ENCODE measurements around the gene S100A9.
"Not testable (repeated sequence)": the region's sequence is repeated elsewhere in the genome, so short reads cannot be mapped to it uniquely, and the experiment has no call there.

S100A9 gene

GRCh38 chr1:153344718-153345025 lies 13.0 kb upstream of the S100A9 start:
- no peak for DNase-seq (ENCODE audit: low read depth in 2 of 2, low spot score in 1 of 2)

DNA sequence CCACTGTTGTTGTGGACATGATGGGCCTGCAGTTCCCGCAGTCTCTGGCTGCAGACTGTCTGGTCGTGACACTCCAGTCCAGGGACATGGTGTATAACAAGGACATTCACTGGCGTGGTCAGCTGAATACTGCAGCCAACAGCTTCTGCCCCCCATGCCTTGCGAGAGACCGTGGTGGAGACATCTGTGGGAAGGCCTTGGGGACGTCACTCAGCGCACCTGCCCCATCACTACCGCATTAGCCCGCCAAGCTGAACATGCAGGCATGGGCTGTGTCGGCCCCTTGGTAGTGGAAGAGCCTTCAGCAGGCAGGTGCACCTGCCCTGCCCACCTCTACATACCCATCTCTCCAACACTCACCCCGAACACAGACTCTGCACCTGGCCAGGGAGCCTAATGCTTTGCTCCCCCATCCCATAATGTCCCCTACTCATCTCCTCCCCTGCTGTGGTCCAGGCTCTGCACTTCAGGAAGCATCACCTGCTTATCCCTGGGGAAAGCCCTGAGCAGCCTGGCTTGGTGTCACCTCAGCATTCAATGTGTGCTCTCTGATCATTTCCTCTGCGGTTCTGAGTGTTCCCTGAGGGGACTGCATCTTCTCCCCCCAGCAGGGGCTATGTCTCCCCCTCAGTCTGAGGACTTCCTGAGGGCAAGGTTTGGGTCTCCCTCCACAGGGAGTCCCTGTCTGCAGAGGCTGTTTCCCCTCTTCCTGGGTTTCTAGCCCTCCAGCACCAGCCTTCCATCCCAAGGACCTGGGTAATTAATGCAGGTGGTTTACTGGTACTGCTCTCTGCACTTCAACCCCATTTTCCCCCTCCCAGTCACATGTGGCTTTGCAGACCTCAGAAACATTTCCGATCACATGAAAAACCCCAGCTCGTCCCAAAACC lies 12.2 kb upstream of the S100A9 start:
- DNase-seq (ENCODE audit: low read depth in 2 of 2, low spot score in 1 of 2), result no peak

DNA sequence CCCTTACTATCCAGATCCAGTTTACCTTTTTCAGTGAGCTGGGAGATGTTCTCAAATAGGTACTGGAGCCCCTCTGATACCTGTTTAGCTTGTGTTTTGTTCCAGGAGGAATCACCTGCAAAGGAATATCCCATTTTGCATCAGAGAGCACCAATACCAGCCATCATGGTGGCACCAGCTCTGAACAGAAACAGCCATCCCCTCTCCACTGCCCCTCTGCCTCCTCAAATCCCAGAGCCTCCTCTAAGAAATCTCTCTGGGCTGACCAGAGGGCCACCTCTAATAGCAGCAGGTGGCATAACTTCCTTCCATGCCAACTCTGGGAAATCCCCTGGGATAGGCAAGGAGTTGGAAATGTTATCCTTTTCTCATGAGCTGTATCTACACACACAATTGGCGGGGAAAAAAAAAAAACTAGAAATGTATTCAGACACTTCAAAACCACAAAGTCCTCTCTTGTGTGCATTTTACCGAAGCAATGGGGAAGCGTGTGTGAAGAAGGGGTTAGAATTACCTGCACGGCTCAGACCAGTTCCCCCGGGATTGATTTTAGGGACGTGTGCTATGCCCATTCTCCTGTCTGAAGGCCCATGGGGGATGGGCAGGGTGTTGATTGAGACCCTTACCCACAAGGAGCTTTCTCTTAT lies 11.5 kb upstream of the S100A9 start:
- DNase-seq (ENCODE audit: low read depth in 2 of 2, low spot score in 1 of 2), result no peak

DNA sequence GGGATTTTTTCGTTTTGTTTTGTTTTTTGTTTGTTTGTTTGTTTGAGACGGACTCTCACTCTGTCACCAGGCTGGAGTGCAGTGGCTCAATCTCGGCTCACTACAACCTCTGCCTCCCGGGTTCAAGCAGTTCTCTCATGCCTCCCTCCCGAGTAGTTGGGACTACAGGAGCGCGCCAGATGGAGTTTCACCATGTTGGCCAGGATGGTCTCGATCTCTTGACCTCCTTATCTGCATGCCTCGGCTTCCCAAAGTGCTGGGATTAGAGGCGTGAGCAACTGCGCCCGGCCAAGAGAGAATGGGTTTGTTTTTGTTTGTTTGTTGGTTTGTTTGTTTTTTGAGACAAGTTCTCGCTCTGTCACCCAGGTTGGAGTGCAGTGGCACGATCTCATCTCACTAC lies 10.6 kb upstream of the S100A9 start:
- DNase-seq (ENCODE audit: low read depth in 2 of 2, low spot score in 1 of 2), result not testable (repeated sequence)

DNA sequence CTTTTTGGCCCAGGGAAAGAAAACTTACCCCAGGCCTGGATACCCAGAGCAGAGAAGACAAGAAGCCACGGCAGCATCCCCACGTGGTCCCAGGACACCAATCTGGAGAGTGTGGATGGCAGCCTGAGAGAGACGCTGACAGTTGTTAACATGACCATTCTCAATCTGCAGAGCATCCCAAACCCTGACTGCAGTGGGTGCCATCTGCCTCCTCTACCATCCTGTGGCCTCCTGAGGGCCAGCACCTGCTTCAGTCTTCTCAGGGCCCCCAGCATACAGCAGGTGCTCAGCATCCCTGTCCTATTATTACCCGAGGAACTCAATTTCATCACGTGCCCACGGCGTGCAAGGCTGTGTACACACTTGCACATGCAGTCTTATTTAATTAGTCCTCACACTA lies 9.8 kb upstream of the S100A9 start:
- no peak for DNase-seq (ENCODE audit: low read depth in 2 of 2, low spot score in 1 of 2)

DNA sequence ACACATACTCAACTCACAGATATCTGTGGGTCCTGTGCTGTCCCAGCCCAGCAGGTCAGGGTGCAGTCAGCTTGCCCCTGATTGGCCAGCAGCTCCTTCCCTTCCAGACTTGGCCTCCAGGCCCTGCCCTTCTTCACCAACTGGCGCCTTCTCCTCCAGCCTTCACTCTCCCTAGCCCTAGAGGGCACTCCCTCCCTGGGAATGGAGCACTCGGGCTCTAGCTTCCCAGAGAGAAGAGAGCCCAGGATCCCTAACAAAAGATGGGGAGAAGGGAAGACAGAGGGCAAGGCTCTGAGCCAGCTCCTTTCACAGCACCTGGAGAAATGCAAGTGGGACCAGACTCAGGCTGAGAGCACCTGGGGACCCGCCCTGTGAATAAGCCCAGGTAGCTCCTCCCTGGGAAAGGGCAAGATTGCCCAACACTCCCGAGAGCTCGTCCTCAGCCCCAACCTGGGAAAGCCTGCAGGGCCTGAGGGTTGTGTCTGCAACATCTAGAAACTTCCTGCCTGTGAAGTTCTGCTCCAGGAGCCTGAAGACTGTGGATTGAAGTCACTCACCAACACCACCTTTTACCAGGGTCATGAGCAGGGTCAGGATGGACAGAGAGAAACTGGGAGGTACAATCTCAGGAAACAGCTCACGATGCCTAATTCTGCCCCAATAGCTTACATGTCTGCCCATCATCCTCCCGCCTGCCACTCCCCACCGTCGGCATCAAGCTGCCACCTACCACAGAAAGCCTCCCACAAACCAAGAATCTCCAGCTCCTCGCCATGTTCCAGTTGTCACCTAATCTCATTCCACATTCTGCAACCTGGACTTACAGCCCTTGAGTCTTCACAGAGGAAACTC lies 8.9 kb upstream of the S100A9 start, which contains the start of gene PGLYRP4:
Gene PGLYRP4 (minus strand): TSS at position 331 of the 852 bp plus-strand sequence. CDS start 909 bp downstream, outside the sequence.
- DNase-seq (ENCODE audit: low read depth in 2 of 2, low spot score in 1 of 2), result no peak

DNA sequence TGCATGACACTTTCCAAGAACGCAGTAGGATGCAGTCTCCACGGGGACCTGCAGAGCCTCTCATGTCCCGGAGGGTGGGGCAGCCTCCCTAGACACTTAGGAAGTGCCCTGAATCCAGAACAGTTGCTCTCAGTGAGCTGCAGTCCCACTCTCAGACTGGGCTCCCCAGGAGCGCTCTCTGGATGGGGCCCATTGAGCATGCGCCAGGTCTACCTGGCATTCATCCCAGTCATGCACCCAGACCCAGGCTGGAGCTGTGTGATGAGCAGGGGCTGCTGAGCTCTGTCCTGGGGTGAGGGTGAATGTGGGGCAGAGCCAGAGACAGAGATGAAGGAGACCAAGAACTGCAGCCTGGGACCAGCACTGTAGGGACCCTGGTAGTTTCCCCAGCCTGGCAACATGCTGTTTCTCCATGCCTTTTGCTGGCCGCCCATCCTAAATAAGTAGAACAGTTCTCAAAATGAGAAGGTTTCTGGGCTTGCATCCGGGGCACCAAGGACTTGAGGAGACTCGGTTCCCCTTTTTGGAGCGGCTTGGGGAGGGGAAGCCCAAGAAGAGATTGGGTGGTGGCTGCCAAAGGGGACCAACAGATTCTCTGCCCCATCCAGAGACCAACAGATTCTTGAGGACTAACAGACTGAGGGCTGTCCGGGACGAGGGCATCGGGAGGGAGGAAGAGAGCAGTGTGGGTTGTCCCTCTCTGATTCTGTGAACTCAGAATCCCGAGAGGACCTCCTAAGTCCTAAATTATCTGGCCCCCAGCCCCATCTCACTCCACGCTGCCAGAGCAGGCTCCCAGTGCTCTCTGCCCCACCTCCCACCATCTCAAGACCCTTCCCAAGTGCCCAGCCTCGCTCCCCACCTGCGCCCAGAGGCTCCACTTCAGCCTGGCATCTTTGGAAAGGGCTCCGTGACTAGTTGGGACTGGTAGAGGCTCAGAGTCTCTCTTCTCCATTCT lies 8.0 kb upstream of the S100A9 start:
- no peak for DNase-seq (ENCODE audit: low read depth in 2 of 2, low spot score in 1 of 2)

GRCh38 chr1:153350321-153350957 lies 7.2 kb upstream of the S100A9 start:
- DNase-seq (ENCODE audit: low read depth in 2 of 2, low spot score in 1 of 2), result no peak

DNA sequence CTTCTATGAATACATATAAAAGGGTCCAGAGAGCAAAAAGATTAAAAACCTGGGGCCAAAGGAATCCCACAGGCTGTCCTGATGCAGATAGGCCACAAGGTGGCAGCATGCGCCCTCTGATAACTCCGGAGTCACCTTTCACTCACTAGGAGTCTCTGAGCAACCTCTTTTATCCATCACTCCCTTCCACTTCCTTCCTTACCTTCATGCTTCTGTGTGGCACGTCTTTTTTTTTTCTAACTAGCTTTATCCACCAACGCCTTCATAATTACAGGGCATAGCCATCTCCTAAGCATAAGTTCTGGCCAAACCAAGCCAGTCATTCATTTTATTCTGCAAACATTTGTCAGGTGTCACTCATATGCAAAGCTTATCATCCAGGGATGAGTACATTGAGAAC lies 5.1 kb upstream of the S100A9 start:
- DNase-seq (ENCODE audit: low read depth in 2 of 2, low spot score in 1 of 2), result peak; percentile 14 to 35

DNA sequence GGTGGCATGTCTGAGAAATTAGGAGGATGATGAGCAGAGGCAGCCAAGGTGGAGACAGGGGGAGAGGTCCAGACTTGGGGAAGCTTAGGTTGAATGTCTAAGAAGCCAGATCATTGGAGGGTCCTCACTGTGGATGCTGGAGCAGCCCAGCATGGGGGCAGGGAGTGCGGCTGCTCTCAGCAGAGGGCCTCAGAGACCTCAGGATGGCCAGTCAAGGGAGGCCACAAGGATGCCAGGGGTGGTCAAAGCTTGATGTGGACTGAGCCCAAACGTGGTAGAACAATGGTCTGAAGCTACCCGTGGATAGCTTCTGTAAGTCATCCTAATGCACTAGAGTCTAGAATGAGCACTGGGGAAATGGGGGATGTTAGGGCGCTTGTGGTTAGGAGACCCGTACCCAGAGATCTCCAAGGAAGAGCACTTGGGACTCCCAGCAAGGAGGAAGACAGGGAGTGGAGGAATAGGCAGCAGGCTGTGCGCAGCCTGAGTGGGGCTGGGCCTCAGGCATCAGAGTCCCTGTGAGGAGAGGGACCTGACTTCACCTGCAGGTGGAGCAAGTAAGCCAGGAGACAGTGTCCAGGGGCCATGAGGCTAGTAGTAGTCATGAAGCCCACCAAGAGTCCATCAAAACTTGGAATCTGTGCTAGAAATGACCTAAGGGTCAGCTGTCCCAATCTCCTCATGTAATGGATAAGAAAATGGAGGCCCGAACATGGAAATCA lies 4.3 kb upstream of the S100A9 start:
- DNase-seq (ENCODE audit: low read depth in 2 of 2, low spot score in 1 of 2), result no peak

- no peak for DNase-seq (ENCODE audit: low read depth in 2 of 2, low spot score in 1 of 2)
Observed at GRCh38 chr1:153354515-153355193, 3.0 kb upstream of the S100A9 start.

DNA sequence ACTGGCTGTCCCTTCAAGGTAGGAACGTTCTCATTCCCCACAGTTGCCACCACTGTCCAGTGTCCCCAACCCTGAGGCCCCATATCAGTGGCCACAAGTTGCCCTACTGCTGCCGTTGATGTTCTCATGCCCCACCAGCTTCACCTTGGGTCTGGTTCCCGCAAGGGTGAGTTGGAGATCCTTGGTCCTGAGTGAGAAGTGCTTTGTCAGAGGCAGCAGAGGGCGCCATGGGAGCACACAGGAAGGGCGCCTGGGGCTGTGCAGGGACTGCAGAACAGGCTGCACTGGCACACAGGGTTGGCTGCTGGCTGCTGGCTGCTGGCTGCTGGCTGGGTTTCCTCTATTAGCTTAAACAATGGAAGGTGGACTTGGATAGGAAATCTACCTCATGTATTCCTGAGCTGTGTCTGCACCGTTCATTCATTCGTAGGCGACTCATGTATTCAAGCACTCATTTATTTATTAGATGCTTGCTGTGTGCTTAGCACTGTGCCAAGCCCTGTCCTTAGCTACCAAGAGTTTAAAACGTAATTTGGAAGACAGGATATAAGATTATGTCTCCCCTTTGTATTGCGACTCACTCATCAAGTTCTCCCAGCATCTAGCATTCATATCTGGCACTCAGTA lies 2.1 kb upstream of the S100A9 start:
- no peak for DNase-seq (ENCODE audit: low read depth in 2 of 2, low spot score in 1 of 2)

GRCh38 chr1:153356392-153357075 lies 1.1 kb upstream of the S100A9 start:
- DNase-seq (ENCODE audit: low read depth in 2 of 2, low spot score in 1 of 2), result no peak

DNA sequence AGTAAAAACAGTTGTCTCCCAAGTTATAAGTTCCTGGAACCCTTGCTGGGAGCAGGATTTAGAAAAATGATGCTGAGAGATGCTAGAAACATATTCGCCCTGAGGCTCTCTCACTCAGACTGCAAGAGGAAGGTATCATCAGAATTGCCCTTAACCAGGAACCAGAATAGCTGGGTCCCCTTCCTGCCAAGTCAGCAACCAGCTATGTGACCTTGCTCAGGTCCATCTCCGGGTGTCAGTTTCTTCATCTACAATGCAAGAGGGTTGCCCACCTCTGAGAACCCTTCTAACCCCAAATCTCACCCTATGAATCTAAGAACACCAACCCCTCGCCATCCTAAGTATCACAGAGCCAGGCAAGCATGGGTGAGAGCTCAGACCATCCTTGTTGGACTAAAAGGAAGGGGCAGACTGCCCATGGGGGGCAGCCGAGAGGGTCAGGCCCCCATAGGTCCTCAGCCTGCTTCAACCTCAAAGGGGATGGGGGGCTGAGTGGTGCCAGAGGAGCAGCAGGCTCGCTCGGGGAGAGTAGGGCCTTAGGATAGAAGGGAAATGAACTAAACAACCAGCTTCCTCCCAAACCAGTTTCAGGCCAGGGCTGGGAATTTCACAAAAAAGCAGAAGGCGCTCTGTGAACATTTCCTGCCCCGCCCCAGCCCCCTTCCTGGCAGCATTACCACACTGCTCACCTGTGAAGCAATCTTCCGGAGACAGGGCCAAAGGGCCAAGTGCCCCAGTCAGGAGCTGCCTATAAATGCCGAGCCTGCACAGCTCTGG lies 390 bp upstream of the S100A9 start:
- DNase-seq (ENCODE audit: low read depth in 2 of 2, low spot score in 1 of 2), result no peak

- no peak for DNase-seq (ENCODE audit: low read depth in 2 of 2, low spot score in 1 of 2)
Observed at GRCh38 chr1:153358691-153358975, 979 bp downstream of the S100A9 start.

DNA sequence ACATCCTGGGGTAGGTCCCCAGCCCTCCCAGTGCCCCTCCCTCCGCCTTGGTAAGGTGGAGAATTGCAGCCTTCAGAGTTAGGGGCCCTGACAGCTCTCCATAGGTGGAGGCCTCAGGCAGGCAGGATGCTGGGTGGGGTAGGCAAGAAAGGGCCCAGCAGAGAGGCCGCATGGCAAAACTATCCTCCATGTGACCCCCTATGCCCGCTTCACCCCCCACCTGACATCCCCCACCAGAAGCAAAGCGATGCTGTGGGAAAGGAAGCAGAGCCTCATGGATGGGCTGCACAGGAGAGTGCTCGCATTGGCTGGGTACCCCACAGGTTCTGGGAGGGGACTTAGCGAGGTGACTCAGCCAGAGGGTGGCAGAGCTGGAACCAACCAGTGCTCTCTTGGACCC lies 1.6 kb downstream of the S100A9 start:
- no peak for DNase-seq (ENCODE audit: low read depth in 2 of 2, low spot score in 1 of 2)

- DNase-seq (ENCODE audit: low read depth in 2 of 2, low spot score in 1 of 2), result no peak
Observed at GRCh38 chr1:153360190-153360589, 2.5 kb downstream of the S100A9 start.
